PC-3 (cell line): ENCODE measurements around the gene SUCO.

Experiments
- EZH2 ChIP-seq: fragments of 300-600 bp; sonication (generic); IDR thresholded peaks from one replicate; pipeline ENCODE4 v1.6.1; 2017; ENCODE audit warnings: antibody characterized with exemption, mild to moderate bottlenecking, low read length; ENCODE audit not compliant: unreplicated experiment
- EZH2phosphoT487 ChIP-seq: fragments of 300-600 bp; sonication (generic); IDR thresholded peaks from 2 replicates; pipeline ENCODE4 v1.6.1; 2018; ENCODE audit warnings: mild to moderate bottlenecking, antibody characterized with exemption, low read length, borderline replicate concordance
- TF ChIP-seq, protein P1 (sequence below): fragments of 300-600 bp; sonication (generic); conservative IDR thresholded peaks from 2 replicates; pipeline ENCODE4 v1.5.1; 2017; ENCODE audit warnings: antibody characterized with exemption, low read depth, mild to moderate bottlenecking, low read length

DNA sequence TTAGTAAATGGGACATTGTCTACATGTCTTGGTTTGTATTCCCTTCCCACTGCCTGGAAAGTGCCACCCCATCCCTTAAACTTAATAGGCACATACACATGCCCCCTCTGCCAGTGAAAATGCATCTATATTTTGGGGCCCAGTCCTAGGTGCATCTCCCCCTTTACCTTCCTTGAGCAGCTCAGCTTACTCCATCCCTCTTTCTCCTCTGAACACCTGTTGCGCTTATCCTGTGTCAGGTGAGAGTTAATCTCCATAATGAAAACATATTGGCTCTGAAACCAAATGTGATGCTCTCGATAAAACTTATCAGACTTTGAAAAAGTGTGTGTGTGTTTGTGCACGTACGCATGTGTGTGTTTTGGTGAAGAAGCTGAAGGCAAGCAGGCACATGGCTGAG is 15.4 kb upstream of the SUCO start:
- TF ChIP-seq, protein P1, sequence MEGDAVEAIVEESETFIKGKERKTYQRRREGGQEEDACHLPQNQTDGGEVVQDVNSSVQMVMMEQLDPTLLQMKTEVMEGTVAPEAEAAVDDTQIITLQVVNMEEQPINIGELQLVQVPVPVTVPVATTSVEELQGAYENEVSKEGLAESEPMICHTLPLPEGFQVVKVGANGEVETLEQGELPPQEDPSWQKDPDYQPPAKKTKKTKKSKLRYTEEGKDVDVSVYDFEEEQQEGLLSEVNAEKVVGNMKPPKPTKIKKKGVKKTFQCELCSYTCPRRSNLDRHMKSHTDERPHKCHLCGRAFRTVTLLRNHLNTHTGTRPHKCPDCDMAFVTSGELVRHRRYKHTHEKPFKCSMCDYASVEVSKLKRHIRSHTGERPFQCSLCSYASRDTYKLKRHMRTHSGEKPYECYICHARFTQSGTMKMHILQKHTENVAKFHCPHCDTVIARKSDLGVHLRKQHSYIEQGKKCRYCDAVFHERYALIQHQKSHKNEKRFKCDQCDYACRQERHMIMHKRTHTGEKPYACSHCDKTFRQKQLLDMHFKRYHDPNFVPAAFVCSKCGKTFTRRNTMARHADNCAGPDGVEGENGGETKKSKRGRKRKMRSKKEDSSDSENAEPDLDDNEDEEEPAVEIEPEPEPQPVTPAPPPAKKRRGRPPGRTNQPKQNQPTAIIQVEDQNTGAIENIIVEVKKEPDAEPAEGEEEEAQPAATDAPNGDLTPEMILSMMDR: no peak
- TF ChIP-seq EZH2 (no peak), EZH2phosphoT487 (no peak)
